GM21786 (cell line): ENCODE data around the gene ST3GAL3.
"Not testable (repeated sequence)": the region's sequence is repeated elsewhere in the genome, so short reads cannot be mapped to it uniquely, and the experiment has no call there.

Experiments
- ATAC-seq: cut with Tn5 transposase; IDR thresholded peaks from one replicate; pipeline ENCODE4 v1.9.1; 2021; ENCODE audit not compliant: unreplicated experiment

The ST3GAL3 gene

GRCh38 chr1:43753422-43753821 is 46.1 kb downstream of the ST3GAL3 start:
- no peak for ATAC-seq

- ATAC-seq, result no peak
Observed at GRCh38 chr1:43754892-43755291, 47.6 kb downstream of the ST3GAL3 start.

GRCh38 chr1:43757343-43758053 is 50.2 kb downstream of the ST3GAL3 start:
- ATAC-seq, result no peak

GRCh38 chr1:43760745-43761317 is 53.5 kb downstream of the ST3GAL3 start:
- ATAC-seq, result no peak

- ATAC-seq, result no peak
Observed at GRCh38 chr1:43763497-43763973, 56.2 kb downstream of the ST3GAL3 start.

GRCh38 chr1:43764581-43764980 is 57.2 kb downstream of the ST3GAL3 start:
- ATAC-seq, result no peak

GRCh38 chr1:43766086-43766784 is 58.9 kb downstream of the ST3GAL3 start:
- no peak for ATAC-seq

GRCh38 chr1:43766818-43767525 is 59.6 kb downstream of the ST3GAL3 start:
- ATAC-seq, result no peak

- ATAC-seq, result no peak
Observed at GRCh38 chr1:43768168-43768567, 60.8 kb downstream of the ST3GAL3 start.

GRCh38 chr1:43769350-43769908 is 62.1 kb downstream of the ST3GAL3 start:
- ATAC-seq, result no peak

- ATAC-seq, result no peak
Observed at GRCh38 chr1:43770111-43770510, 62.8 kb downstream of the ST3GAL3 start.

- ATAC-seq, result no peak
Observed at GRCh38 chr1:43772978-43773377, 65.6 kb downstream of the ST3GAL3 start.

- ATAC-seq, result no peak
Observed at GRCh38 chr1:43773821-43774220, 66.5 kb downstream of the ST3GAL3 start.

- ATAC-seq, result no peak
Observed at GRCh38 chr1:43774359-43774758, 67.0 kb downstream of the ST3GAL3 start.

GRCh38 chr1:43776043-43776761 is 68.9 kb downstream of the ST3GAL3 start:
- ATAC-seq, result no peak

GRCh38 chr1:43777916-43778315 is 70.6 kb downstream of the ST3GAL3 start:
- not testable (repeated sequence) for ATAC-seq

GRCh38 chr1:43779266-43779665 is 71.9 kb downstream of the ST3GAL3 start:
- no peak for ATAC-seq

- no peak for ATAC-seq
Observed at GRCh38 chr1:43779805-43780403, 72.6 kb downstream of the ST3GAL3 start.

- ATAC-seq, result no peak
Observed at GRCh38 chr1:43781574-43781973, 74.2 kb downstream of the ST3GAL3 start.

- ATAC-seq, result no peak
Observed at GRCh38 chr1:43783096-43783670, 75.8 kb downstream of the ST3GAL3 start.
